ENCODE results near the gene UNC13A. TPM values are rescaled to one million over a fixed set of nuclear protein-coding genes. Genes with fewer than 3 reads are reported as not detected.
A peak's percentile ranks its signal among the peaks of the same experiment; 100 is the strongest.

The UNC13A gene
- total RNA-seq, 1 donor from 2014 or later: 0.04 TPM

DNA sequence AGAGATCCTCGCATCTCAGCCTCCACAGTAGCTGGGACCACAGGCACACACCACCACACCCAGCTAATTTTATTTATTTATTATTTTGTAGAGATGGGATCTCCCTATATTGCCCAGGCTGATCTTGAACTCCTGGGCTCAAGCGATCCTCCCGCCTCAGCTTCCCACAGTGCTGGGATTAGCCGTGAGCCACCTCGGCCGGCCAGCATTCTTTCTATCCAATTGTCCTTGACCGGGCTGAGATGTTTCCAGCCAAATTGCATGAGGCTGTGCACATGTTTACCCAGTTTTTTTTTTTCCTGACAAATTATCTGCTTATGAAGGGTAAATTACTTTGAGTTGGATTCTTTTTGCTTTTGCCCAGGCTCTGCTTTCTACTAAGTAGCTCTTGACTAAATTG, 28.2 kb downstream of the UNC13A start:
- no peak for ATAC-seq

DNA sequence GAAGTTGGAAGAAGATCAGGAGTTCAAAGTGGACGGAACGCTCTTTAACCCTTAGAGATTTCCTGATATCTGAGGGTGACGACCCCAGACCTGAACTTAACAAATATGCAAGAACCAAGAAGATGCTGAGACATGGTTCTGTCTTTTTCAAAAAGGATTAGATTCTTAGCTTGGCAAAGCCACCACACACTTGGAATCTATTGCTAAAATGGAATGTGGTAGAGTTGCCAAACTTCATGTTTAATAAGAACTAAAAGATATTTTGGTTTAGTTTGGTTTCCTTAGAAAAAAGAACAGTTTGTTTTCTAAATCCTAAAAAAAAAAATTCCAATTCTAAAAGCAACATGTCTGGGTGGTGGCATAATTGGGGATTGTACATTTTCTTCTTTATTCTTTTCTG, 29.5 kb downstream of the UNC13A start:
- no peak for ATAC-seq

DNA sequence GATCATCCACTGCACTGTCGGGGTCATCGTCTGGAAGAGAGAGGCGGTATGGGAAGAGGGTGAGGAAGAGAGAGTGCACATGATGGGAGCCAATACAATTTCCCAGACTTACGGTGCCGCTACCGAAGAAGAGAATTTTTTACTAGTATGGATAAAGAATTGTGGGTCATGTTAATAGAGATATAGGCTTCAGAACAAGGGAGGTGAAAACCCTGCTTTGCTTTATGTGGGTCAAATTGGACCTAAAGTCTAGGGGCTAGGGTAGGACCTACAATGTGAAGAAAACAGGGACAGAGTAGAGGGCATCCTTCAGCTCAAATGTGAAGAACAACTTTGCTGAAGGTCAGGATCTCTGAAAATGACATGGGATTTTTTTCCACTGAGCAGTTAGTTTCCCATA, 29.9 kb downstream of the UNC13A start:
- ATAC-seq: no peak

DNA sequence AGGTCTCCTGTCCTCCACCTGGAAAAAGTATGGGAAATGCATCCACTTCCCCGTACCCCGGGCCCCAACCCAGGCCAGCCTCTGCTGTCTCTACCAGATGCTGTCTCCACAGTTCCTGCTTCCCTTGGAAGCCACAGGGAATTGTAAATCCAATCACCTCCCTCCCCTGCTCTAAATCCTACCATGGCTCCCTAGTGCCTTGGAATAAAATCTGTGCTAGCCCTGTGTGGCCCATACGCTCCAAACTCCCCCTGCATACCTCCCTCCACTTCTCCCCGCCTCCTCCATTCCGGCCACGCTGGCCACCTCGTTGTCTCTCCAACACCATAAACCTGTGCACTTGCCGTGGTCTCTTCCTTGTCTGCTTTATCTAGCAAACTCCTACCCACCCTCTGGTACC, 31.2 kb downstream of the UNC13A start:
- ATAC-seq: no peak

DNA sequence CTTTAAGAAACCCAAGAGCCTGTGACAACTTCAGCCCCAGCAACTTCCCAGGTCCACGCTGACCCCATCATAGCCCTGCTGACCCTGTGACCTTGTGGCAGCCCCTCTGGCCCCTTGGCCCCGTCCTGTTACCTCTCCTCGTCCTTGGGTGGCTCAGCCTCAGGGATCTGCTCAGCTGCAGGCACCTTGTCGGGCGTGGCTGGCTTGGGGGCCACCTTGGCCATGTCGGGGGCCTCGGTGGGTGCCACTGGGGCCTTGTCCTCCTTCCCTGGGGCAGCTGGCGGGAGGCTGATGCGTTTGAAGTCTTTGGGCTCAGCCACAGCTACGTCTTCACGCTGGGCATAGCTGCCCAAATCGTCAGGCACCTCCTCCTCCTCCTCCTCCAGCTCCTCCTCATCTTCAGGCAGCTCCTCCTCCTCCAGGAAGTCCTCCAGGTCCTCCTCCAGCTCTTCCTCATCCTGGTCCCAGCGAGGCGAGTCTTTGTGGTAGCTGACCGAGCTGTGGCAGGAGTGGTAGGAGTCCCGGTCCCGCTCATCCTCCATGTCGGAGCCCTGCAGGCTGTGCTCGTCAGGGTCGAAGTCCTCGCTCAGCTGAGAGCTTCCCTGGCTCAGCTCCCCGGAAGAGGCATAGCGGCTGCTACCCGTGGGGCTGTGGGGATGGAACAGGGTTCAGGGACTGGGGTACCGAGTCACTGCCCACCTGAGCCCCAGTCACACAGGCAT, 32.2 kb downstream of the UNC13A start:
- no peak for ATAC-seq

DNA sequence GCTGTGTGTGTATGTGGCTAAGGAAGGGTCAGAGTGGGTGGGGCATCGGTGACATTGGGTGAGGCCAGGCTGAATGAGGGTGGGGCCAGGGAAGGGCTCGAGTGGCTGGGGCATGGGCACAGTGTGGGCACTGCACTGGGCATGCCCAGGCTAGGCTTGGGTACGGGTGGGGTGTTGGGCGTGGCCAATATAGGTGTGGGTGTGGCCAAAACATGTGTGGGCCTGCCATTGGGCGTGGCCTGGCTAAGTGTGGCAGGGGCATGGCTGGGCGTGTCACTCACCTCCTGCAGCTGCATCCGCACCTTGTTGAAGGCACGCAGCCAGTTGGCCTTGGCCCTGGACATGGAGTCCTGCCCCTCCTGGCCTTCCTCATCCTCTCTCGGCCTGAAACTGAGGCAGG, 33.2 kb downstream of the UNC13A start:
- ATAC-seq: peak; percentile 83

DNA sequence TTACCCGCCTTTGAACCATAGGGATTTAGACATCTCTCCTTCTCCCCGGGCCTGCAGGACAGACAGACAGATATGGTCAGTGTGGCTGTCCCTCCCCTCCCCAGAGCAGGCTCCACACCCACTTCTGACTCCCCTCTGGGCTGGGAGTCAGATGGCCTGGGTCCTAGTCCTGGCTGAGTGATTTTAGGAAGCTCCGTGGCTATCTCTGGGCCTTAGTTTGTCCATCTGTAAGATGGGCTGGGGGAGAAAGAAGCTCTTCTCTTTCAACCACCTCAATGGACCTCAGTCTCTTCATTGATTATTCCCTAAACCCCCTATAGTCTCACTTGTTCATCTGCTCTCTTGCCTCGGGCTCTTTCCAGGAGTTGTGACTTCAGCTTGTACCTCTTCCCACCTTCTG, 35.5 kb downstream of the UNC13A start:
- no peak for ATAC-seq

DNA sequence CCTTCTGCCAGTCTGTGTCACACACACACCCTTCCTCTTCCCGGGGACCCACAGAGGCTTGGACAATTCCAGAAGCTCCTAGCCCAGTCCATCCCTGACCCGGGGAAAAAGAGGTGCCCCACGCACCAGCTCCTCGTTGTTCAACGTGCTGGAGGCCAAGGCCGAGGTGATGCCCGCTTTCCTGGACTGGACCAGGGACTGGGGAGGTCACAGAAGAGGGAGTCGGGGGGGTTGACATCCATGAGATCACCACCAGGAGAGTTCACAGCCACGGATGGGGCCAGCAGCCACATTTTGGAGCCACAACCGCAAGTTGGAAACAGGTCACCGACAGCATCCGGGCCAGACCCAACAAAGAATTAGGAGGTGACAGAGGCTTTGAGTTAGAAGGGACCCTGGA, 39.4 kb downstream of the UNC13A start:
- ATAC-seq: no peak

DNA sequence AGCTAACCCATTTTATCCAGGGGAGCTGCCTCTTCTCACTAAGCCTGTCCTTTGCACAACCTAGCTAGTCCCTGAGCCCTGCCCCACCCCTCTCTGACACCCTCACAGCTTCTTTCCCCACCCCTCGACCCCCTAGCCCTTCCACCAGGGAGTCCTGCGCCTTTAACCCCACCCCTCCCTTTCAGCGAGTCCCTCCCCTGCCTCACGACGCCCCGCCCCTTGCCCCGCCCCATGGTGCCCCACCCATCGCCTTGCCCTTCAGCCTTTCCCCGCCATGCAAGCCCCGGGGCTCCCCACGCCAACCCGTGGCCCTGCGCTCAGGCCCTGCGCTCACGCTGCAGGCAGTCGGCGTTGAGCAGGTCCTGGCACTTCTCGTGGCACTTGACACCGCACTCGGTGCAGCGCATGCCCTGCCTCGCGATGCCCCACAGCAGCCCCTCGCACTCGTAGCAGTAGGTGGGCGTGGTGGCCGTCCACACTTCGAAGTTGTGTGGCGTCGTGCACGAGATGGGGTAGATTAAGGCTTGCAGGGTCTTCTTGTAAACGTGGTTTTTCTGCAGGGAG, 40.0 kb downstream of the UNC13A start:
- no peak for ATAC-seq

DNA sequence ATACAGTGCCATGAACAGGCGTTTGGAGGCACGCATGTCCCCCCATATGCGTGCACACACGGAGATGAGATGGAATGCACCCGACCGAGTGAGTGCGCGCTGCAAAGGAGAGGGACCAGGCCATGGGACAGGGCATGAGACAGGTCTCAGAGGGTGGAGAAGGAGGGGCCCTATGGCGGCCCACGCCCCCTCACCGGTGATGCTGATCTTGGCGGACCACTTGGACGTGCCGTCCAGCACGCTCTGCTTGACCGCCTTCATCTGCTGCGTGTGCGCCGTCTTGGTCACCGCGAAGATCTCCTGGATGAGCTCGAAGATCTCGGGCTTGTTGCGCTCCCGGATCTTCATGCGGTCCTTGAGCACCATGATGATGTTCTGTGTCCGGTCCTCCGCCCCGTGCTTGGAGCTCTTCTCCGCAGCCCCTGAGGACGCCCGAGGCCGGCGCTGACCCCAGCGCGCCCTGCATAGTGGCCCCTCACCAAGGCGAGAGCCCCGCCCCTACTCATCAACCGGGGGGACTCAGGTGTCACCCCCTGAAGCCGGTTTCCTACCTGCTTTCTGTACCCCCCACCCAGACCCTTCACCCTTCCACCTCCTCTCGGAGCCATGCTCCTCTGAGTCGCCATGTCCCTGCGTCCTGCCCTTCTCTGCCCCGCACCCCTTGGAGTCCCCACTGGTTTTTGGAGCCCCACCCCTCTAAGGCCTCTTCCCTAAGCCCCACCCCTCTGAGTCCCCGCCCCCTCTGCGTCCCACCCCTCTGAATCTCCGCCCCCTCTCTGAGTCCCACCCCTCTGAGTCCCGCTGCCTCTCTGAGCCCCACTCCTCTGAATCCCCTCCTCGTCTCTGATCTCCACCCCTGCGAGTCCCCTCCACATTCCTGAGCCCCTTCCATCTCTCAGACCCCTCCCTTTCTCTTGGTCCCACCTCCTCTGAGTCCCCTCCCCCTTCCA, 40.8 kb downstream of the UNC13A start:
- ATAC-seq: peak; percentile 15

DNA sequence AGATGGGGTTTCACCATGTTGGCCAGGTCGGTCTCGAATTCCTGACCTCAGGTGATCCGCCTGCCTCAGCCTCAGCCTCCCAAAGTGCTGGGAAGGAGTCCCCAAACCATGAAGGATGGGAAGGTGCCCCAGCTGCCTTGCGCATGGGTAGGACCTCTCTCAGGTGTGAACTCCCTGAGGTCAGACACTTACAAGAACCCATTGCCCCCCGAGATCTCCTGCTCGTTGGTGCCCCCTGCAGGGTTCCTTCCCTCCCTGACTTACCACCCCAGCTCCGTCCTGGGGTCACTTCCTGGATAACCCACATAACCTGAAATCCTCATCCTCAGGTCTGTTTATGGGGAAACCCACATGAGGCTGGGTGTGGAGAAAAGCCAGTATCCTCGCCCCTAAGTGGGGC, 41.7 kb downstream of the UNC13A start:
- no peak for ATAC-seq

DNA sequence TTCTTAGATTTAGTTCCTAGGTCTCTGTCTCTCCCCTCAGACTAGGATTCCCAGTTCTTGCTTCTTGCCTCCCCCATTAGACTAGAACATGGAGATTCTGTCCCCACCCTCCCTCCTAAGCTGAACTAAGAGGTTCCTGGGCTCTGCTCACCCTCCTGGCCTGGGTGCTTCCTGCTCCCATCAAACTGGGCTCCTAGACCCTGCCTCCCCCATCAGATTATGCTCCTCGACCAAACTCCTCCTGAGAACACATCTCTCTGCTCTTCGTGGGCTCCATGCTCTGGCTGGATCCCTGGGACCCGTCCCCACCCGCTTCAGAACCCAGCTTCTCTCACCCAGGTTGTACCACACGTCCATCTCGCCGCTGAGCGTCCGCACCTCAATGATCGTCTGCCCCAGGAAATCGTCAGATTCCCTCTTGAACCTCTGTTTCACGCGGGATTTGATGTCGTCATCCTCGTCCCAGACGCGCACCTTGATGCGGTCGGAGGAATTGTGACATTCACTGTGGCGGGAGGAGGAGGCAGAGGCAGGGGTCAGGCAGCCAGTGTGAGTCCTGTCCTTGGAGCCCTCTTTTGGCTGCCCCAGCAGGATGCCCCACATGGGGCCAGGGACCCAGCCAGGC, 42.7 kb downstream of the UNC13A start:
- ATAC-seq: no peak

DNA sequence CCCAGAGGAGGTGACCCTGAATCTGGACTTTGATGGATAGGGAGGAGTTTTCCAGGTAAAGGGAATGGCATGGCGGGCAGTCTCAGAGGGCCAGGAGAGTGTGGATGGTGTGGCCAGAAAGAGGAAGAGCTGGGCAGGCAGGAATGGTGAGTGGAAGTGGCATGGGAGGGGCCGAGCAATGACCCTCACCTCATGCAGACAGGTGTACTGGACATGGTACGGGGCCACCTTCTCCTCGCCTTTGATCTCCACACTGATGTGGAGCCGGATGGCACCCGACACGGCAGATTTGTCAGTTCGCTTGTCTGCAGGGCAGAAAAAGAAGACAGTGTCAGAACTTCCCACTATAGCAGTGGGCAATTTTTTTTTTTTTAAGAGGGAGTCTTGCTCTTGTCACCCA, 45.5 kb downstream of the UNC13A start:
- ATAC-seq: no peak

DNA sequence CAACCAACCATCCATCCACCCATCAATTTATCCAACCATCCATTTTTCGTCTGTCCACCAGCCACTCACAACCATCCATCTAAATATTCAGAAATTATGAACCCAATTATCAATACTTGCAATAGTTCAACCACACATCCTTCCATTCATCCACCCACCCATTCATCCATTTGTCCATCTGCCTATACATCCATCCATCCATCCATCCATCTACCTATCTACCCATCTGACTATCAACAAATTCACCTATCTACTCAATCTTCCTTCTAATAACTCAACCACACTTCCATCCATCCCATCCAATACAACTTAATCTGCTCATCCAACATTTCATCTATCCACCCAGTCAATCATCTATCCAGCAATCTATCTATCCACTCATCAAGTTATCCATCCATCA, 46.3 kb downstream of the UNC13A start:
- ATAC-seq: no peak

DNA sequence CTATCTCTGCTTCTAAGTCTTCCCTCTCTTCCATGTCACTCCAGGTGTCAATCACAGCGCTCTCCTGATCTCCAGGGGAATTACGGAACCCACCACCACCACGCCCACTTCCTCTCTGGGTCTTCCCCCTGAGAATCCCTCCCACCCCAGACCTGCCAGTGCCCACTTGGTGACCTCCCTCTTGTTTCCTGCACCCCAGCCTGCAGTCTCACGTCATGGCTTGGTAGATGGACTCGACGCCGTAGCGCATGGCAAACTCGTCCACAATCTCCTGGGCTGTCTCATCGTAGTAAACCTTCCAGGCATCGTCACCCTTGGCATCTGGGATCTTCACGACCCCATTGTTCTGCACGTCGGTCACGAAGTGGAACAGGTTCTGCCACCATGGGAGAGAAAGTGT, 47.0 kb downstream of the UNC13A start:
- ATAC-seq: no peak

DNA sequence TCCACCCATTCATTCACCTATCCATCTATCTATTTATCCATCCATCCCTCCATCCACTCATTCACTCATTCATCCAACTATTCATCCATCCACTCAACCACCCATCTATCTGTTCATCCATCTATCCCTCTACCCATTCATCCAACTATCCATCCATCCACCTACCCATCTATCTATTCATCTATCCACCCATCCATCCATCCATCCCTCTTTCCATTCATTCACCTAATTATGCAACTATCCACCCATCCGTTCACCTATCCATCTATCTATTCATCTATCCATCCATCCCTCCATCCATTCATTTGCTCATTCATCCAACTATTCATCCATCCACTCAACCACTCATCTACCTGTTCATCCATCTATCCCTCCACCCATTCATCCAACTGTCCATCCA, 54.5 kb downstream of the UNC13A start:
- no peak for ATAC-seq

DNA sequence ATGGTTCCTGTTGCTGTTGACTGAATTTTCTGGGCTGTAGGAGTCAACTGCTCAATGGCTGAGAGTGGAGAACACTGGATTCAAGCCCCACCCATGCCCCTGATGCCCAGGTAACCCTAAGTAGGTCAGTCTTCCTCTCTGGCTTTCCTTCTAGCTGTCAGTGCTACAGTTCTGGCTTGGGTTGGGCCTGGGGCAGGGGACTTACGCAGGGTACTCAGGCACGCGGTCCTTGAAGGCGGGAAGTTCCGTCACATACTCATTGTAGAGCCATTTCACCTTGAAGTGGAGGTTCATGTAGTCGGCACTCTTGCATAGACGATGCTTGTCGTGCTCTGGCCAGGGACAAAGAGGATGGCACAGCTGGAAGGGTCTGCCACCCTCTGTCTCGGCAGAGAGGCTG, 55.6 kb downstream of the UNC13A start:
- no peak for ATAC-seq

DNA sequence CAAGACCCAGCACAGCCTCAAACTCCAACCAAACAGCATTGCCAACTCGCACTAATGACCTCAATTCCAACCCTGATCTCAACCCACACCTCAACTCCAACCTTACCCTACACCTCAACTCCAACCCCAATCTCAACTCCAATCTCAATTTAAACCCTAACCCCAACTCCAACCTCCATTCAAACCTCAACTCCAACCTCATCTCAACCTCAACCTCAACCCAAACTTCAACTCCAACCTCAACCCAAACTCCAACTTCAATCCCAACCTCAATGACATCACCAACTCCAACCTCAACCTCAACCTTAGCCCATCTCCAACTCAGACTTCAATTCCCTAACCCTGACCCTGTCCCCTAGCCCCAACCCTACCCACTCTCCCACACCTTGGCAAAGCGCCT, 58.4 kb downstream of the UNC13A start:
- no peak for ATAC-seq

DNA sequence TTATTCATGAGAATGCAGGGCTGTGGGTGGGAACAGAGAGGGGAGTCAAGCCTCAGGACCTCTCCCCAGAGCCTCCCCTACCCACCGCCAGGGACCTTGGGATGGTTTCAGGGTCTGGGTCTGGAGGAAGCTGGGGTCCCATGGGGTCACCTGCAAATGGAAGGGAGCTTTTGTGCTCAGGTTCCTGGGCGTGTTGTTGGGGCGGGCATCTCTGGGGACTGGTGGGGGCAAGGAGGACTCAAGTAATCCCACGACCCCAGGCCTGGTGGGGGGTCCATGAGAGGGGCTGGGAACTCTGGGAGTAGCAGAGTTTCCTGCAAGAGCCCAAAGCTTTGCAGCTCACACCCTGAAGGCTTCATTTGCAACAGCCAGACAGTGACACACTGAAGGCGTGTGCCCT, 60.2 kb downstream of the UNC13A start:
- no peak for ATAC-seq

DNA sequence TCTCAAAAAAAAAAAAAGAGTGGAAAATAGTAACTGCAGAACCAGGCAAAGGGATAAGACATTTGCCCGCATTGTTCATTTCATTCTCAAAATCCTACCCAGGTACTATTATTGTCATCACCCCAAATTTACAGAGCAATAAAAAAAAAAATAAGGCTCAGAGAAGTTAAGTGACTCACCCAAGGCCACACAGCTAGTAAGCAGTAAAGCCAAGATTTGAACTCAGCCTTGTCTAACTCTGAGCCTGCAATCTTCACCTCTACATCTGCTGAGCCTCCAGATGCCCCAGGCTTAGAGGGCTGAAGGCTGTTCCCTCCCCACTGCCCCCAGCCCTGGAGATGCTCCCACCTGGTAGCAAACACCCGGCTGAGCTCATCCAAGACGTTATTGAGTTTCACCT, 61.0 kb downstream of the UNC13A start:
- no peak for ATAC-seq

DNA sequence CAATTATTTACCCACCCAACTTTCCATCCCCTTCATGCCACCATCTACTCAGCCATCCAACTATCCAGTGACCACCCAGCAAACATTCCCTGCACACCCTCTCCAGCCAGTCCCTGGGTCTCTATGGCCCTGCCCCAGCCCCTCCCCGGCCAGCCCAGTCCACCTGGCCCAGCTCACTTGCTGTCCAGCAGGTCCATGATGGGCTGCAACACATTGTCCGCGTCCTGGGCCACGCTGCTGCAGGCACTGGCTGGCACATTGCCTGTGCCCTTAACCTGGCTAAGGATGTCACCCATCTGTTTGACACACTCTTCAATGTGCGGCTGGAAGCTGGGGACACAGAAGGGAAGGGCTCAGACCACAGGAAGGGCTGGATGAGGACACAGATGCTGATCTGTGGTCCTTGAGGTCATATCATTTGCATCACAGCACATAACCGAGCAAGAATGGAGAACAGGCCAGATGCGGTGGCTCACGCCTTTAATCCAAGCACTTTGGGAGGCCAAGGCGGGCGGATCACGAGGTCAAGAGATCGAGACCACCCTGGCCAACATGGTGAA, 61.6 kb downstream of the UNC13A start:
- ATAC-seq: no peak

DNA sequence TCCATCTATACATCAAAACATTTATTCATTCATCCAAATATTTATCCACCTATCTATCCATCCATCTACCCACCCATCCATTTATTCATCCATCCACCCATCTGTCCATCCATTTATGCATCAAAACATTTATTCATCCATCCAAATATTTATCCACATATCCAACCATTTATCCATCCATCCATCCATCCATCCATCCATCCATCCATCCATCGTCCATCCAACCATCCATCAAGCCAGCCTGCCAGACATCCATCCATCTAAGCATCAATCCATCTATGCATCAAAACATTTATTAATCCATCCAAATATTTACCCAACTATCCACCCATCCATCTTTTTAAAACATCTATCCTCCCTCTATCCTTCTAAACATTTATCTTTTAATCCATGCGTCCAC, 62.2 kb downstream of the UNC13A start:
- ATAC-seq: no peak

DNA sequence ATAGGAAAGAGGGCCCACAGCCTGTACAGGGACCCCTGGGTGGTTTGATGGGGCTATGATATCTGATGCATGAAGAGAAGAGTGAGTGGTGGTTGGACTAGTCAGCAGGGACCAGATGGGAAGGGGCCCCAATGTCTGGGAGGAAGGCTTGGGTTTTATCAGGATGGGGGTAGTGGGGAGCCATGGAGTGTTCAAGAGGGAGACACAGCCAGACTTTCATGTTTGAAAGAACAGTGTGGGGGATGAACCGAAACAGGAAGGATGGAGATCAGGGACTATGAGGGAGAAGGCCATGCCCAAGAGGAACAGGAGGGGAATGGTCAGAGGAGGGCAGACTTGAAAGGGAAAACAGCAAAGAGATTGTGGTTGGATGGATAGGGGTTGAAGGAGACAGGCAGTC, 63.1 kb downstream of the UNC13A start:
- ATAC-seq: no peak
